Progenitor cell of endocrine pancreas (in vitro differentiated cells): Measurements from ENCODE around the gene MARCHF10. TPM values are rescaled to one million over a fixed set of nuclear protein-coding genes. Genes with fewer than 3 reads are reported as not detected.

ENCODE experiments used
- DNase-seq: peaks from one replicate; pipeline ENCODE4 v3.0.0; 2021; ENCODE audit warnings: low spot score; ENCODE audit not compliant: unreplicated experiment
- H3K27ac Mint-ChIP-seq: 2 replicates; pipeline ENCODE4 v1.8.0; 2021; ENCODE audit warnings: mild to moderate bottlenecking, moderate library complexity, mixed read lengths
- H3K27me3 Mint-ChIP-seq: 2 replicates; pipeline ENCODE4 v1.8.0; 2021; ENCODE audit warnings: mixed read lengths
- H3K36me3 Mint-ChIP-seq: 2 replicates; pipeline ENCODE4 v1.8.0; 2022; ENCODE audit warnings: mixed read lengths; ENCODE audit not compliant: insufficient read depth
- H3K4me1 Mint-ChIP-seq: 2 replicates; pipeline ENCODE4 v1.8.0; 2021; ENCODE audit warnings: low read depth, mixed read lengths
- H3K4me3 Mint-ChIP-seq: 2 replicates; pipeline ENCODE4 v1.8.0; 2021; ENCODE audit warnings: low read depth, mild to moderate bottlenecking, moderate library complexity, mixed read lengths
- H3K9me3 Mint-ChIP-seq: 2 replicates; pipeline ENCODE4 v1.8.0; 2021; ENCODE audit warnings: low read depth, mixed read lengths
- CTCF ChIP-seq: fragments of 200-600 bp; sonication (generic); IDR thresholded peaks from one replicate; pipeline ENCODE4 v1.5.0; 2021; ENCODE audit warnings: antibody characterized with exemption, mild to moderate bottlenecking; ENCODE audit not compliant: unreplicated experiment
- total RNA-seq: library from RNA; stranded (reverse); gene quantifications from 2 replicates; pipeline ENCODE4 v1.2.1, GENCODE V29; 2021

MARCHF10 gene
- total RNA-seq, 1 donor from 2014 or later: not detected

- no peak overlapping the region for H3K4me3 Mint-ChIP-seq
- H3K4me1 Mint-ChIP-seq: peaks cover 10% of the 10 kb centered on the region
- no peak for DNase-seq
- TF ChIP-seq CTCF: no peak
- peaks cover 26% of the 10 kb centered on the region for H3K27me3 Mint-ChIP-seq
- H3K36me3 Mint-ChIP-seq: no peaks in the 10 kb centered on the region
- H3K27ac Mint-ChIP-seq: peak overlapping the region; percentile 62
- no peaks in the 10 kb centered on the region for H3K9me3 Mint-ChIP-seq
These were observed 7.5 kb downstream of the MARCHF10 start for GRCh38 chr17:62800585-62800984.

GRCh38 chr17:62797959-62798358 is 10.2 kb downstream of the MARCHF10 start:
- Mint-ChIP-seq H3K27me3 (peaks cover 14% of the 10 kb centered on the region), H3K27ac (no peak overlapping the region), H3K36me3 (no peaks in the 10 kb centered on the region), H3K4me1 (peaks cover 10% of the 10 kb centered on the region), H3K4me3 (no peak overlapping the region), H3K9me3 (no peaks in the 10 kb centered on the region)
- no peak for TF ChIP-seq CTCF
- DNase-seq: no peak

DNA sequence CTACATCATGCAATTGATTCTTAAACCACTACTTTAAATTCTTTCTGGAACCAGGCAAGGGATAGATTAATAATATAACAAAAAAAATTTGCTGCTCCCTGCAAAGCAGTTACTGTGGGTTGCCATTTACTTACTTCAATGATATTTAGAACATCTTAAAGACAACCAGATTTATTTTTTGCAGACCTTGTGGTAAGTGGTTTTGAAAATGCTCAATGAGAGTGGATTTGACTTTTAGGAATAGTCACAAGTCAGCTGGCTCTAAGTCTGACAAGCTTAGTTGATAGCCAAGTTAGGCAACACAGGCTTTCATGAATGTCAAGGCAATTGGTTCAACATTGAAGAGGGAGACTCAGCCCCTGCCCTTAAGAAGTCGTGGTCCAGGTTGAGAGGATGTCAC is 11.8 kb downstream of the MARCHF10 start:
- no peak overlapping the region for H3K4me3 Mint-ChIP-seq
- H3K27ac Mint-ChIP-seq: no peak overlapping the region
- H3K36me3 Mint-ChIP-seq: no peaks in the 10 kb centered on the region
- H3K9me3 Mint-ChIP-seq: no peaks in the 10 kb centered on the region
- TF ChIP-seq CTCF: no peak
- H3K27me3 Mint-ChIP-seq: peaks cover 11% of the 10 kb centered on the region
- H3K4me1 Mint-ChIP-seq: peaks cover 19% of the 10 kb centered on the region
- DNase-seq: no peak

- Mint-ChIP-seq H3K9me3 (no peaks in the 10 kb centered on the region), H3K4me1 (peaks cover 18% of the 10 kb centered on the region), H3K27me3 (peaks cover 8% of the 10 kb centered on the region), H3K4me3 (no peak overlapping the region), H3K27ac (no peak overlapping the region), H3K36me3 (no peaks in the 10 kb centered on the region)
- TF ChIP-seq CTCF: no peak
- no peak for DNase-seq
These were observed 13.5 kb downstream of the MARCHF10 start for GRCh38 chr17:62794666-62794971.

GRCh38 chr17:62793919-62794665 is 14.0 kb downstream of the MARCHF10 start:
- no peaks in the 10 kb centered on the region for H3K9me3 Mint-ChIP-seq
- no peak for DNase-seq
- H3K36me3 Mint-ChIP-seq: no peaks in the 10 kb centered on the region
- no peak for TF ChIP-seq CTCF
- H3K27me3 Mint-ChIP-seq: peaks cover 7% of the 10 kb centered on the region
- peaks cover 17% of the 10 kb centered on the region for H3K4me1 Mint-ChIP-seq
- H3K27ac Mint-ChIP-seq: no peak overlapping the region
- no peak overlapping the region for H3K4me3 Mint-ChIP-seq
